Activated T-helper 2 cell treated with anti-CD3 and anti-CD28 coated beads, Interferon-gamma antibody, Interleukin-2, Interleukin-4, amounts not matched to agents 10 μg/mL and 5 μg/mL and 100 μg/mL, durations not matched to agents 14 hours and 24 hours and 36 hours (primary cell): ENCODE data around the gene TSPAN32. TPM values are rescaled to one million over a fixed set of nuclear protein-coding genes. Genes with fewer than 3 reads are reported as not detected.

Experiments used
- DNase-seq: peaks from one replicate; pipeline ENCODE4 v3.0.0; 2021; ENCODE audit warnings: low spot score
- H3K27ac Mint-ChIP-seq: one replicate; pipeline ENCODE4 v1.8.0; 2021; ENCODE audit warnings: mixed read lengths
- H3K27me3 Mint-ChIP-seq: one replicate; pipeline ENCODE4 v1.8.0; 2021; ENCODE audit warnings: low read depth, mixed read lengths
- H3K36me3 Mint-ChIP-seq: one replicate; pipeline ENCODE4 v1.8.0; 2021; ENCODE audit warnings: low read depth, mixed read lengths
- H3K4me1 Mint-ChIP-seq: one replicate; pipeline ENCODE4 v1.8.0; 2021; ENCODE audit warnings: low read depth, mixed read lengths
- H3K4me3 Mint-ChIP-seq: one replicate; pipeline ENCODE4 v1.8.0; 2021; ENCODE audit warnings: low read depth, mild to moderate bottlenecking, moderate library complexity, mixed read lengths
- H3K9me3 Mint-ChIP-seq: one replicate; pipeline ENCODE4 v1.8.0; 2021; ENCODE audit warnings: mixed read lengths
- intact Hi-C: fragments of 100-400 bp; cut with micrococcal nuclease; formaldehyde crosslinking; loops from one replicate; pipeline ENCODE4 v1.15.1; 2023
- total RNA-seq: library from RNA; stranded (reverse); gene quantifications from 2 replicates; pipeline ENCODE4 v1.2.3, GENCODE V29; 2022

Gene TSPAN32
- total RNA-seq, 1 donor from 2014 or later: 4.6 TPM

GRCh38 chr11:2270322-2271076, 31.3 kb upstream of the TSPAN32 start, which contains the start of gene ASCL2:
Gene ASCL2 (minus strand): TSS chr11:2270588. CDS start chr11:2270332, 256 bp downstream.
- Mint-ChIP-seq H3K27me3 (peaks cover 22% of the 10 kb centered on the region), H3K4me1 (peaks cover 12% of the 10 kb centered on the region), H3K36me3 (no peaks in the 10 kb centered on the region), H3K27ac (no peak within 1 kb of the TSS), H3K4me3 (no peak within 1 kb of the TSS), H3K9me3 (no peaks in the 10 kb centered on the region)
- intact Hi-C loops: no loop called here
- peak; percentile 8 for DNase-seq

GRCh38 chr11:2271077-2271326, 30.8 kb upstream of the TSPAN32 start:
- DNase-seq: peak; percentile 9
- Mint-ChIP-seq H3K4me3 (no peak overlapping the region), H3K4me1 (peaks cover 7% of the 10 kb centered on the region), H3K9me3 (no peaks in the 10 kb centered on the region), H3K27me3 (peaks cover 22% of the 10 kb centered on the region), H3K36me3 (no peaks in the 10 kb centered on the region), H3K27ac (no peak overlapping the region)
- intact Hi-C loops: no loop called here

GRCh38 chr11:2271327-2272227, 30.2 kb upstream of the TSPAN32 start:
- peaks cover 22% of the 10 kb centered on the region for H3K27me3 Mint-ChIP-seq
- H3K4me3 Mint-ChIP-seq: no peak overlapping the region
- intact Hi-C loops: no loop called here
- H3K9me3 Mint-ChIP-seq: no peaks in the 10 kb centered on the region
- peaks cover 2% of the 10 kb centered on the region for H3K4me1 Mint-ChIP-seq
- peak; percentile 6 for DNase-seq
- no peaks in the 10 kb centered on the region for H3K36me3 Mint-ChIP-seq
- H3K27ac Mint-ChIP-seq: no peak overlapping the region

- peaks cover 24% of the 10 kb centered on the region for H3K27me3 Mint-ChIP-seq
Observed at GRCh38 chr11:2272228-2272945, 29.4 kb upstream of the TSPAN32 start.

GRCh38 chr11:2272946-2273280, 28.9 kb upstream of the TSPAN32 start:
- Mint-ChIP-seq H3K9me3 (no peaks in the 10 kb centered on the region), H3K36me3 (no peaks in the 10 kb centered on the region), H3K4me1 (peaks cover 1% of the 10 kb centered on the region), H3K4me3 (no peak overlapping the region), H3K27ac (no peak overlapping the region), H3K27me3 (peaks cover 27% of the 10 kb centered on the region)
- DNase-seq: no peak
- intact Hi-C loops: no loop called here

More at GRCh38 chr11:2272228-2272945, 29.4 kb upstream of the TSPAN32 start:
- Mint-ChIP-seq H3K4me1 (peaks cover under 1% of the 10 kb centered on the region), H3K27ac (no peak overlapping the region), H3K4me3 (no peak overlapping the region), H3K9me3 (no peaks in the 10 kb centered on the region), H3K36me3 (no peaks in the 10 kb centered on the region)
- intact Hi-C loops: no loop called here
- DNase-seq: peak; percentile 6

GRCh38 chr11:2273311-2273710, 28.5 kb upstream of the TSPAN32 start:
- no peaks in the 10 kb centered on the region for H3K36me3 Mint-ChIP-seq
- H3K4me1 Mint-ChIP-seq: peaks cover 1% of the 10 kb centered on the region
- no peak overlapping the region for H3K27ac Mint-ChIP-seq
- peak; percentile 6 for DNase-seq
- H3K9me3 Mint-ChIP-seq: no peaks in the 10 kb centered on the region
- H3K4me3 Mint-ChIP-seq: no peak overlapping the region
- intact Hi-C loops: no loop called here
- peaks cover 27% of the 10 kb centered on the region for H3K27me3 Mint-ChIP-seq

- Mint-ChIP-seq H3K4me3 (no peak overlapping the region), H3K9me3 (peaks cover under 1% of the 10 kb centered on the region), H3K4me1 (peaks cover 1% of the 10 kb centered on the region), H3K27ac (no peak overlapping the region), H3K36me3 (no peaks in the 10 kb centered on the region), H3K27me3 (peaks cover 23% of the 10 kb centered on the region)
- intact Hi-C loops: no loop called here
- DNase-seq: no peak
Observed at GRCh38 chr11:2273771-2274170, 28.0 kb upstream of the TSPAN32 start.

GRCh38 chr11:2275334-2276279, 26.2 kb upstream of the TSPAN32 start:
- Mint-ChIP-seq H3K4me3 (no peak overlapping the region), H3K27me3 (peaks cover 28% of the 10 kb centered on the region), H3K4me1 (peaks cover 1% of the 10 kb centered on the region), H3K36me3 (no peaks in the 10 kb centered on the region), H3K9me3 (peaks cover 11% of the 10 kb centered on the region), H3K27ac (no peak overlapping the region)
- DNase-seq: peak; percentile 6
- intact Hi-C loops: no loop called here

GRCh38 chr11:2276280-2277007, 25.4 kb upstream of the TSPAN32 start:
- intact Hi-C loops: no loop called here
- Mint-ChIP-seq H3K4me1 (peaks cover 1% of the 10 kb centered on the region), H3K27ac (no peak overlapping the region), H3K4me3 (no peak overlapping the region), H3K9me3 (peaks cover 11% of the 10 kb centered on the region), H3K27me3 (peaks cover 25% of the 10 kb centered on the region), H3K36me3 (no peaks in the 10 kb centered on the region)
- peak; percentile 4 for DNase-seq

GRCh38 chr11:2277008-2277346, 24.8 kb upstream of the TSPAN32 start:
- Mint-ChIP-seq H3K4me3 (no peak overlapping the region), H3K27me3 (peaks cover 26% of the 10 kb centered on the region), H3K36me3 (no peaks in the 10 kb centered on the region), H3K27ac (no peak overlapping the region), H3K4me1 (peaks cover 1% of the 10 kb centered on the region), H3K9me3 (peaks cover 11% of the 10 kb centered on the region)
- DNase-seq: peak; percentile 6
- intact Hi-C loops: no loop called here

- Mint-ChIP-seq H3K4me1 (peaks cover 1% of the 10 kb centered on the region), H3K27me3 (peaks cover 30% of the 10 kb centered on the region), H3K36me3 (no peaks in the 10 kb centered on the region), H3K9me3 (peaks cover 11% of the 10 kb centered on the region), H3K4me3 (no peak overlapping the region), H3K27ac (no peak overlapping the region)
- DNase-seq: no peak
- intact Hi-C loops: no loop called here
Observed at GRCh38 chr11:2277933-2278523, 23.8 kb upstream of the TSPAN32 start.
